GM21360 (cell line): ENCODE results near the gene CDIP1.
A peak's percentile ranks its signal among the peaks of the same experiment; 100 is the strongest.
"Not testable (repeated sequence)": the region's sequence is repeated elsewhere in the genome, so short reads cannot be mapped to it uniquely, and the experiment has no call there.

Experiments
- ATAC-seq: cut with Tn5 transposase; IDR thresholded peaks from one replicate; pipeline ENCODE4 v1.9.1; 2021; ENCODE audit warnings: mild to moderate bottlenecking, moderate library complexity; ENCODE audit not compliant: unreplicated experiment

Gene CDIP1

GRCh38 chr16:4538350-4539235 is at the start of gene CDIP1:
Gene CDIP1, minus strand, starts transcription at chr16:4538773. Its CDS starts 24,643 bp downstream, at chr16:4514130.
- peak; percentile 71 for ATAC-seq

GRCh38 chr16:4586291-4586690 is 47.7 kb upstream of the CDIP1 start:
- no peak for ATAC-seq

- no peak for ATAC-seq
These were observed 45.3 kb upstream of the CDIP1 start for GRCh38 chr16:4583906-4584305.

- ATAC-seq: no peak
These were observed 41.7 kb upstream of the CDIP1 start for GRCh38 chr16:4580250-4580649.

GRCh38 chr16:4578961-4579530 is 40.5 kb upstream of the CDIP1 start:
- no peak for ATAC-seq

GRCh38 chr16:4576008-4576407 is 37.4 kb upstream of the CDIP1 start:
- ATAC-seq: no peak

GRCh38 chr16:4574919-4575705 is 36.5 kb upstream of the CDIP1 start:
- no peak for ATAC-seq

GRCh38 chr16:4573926-4574325 is 35.4 kb upstream of the CDIP1 start:
- ATAC-seq: not testable (repeated sequence)

GRCh38 chr16:4572715-4573114 is 34.1 kb upstream of the CDIP1 start:
- ATAC-seq: no peak

- ATAC-seq: no peak
These were observed 32.2 kb upstream of the CDIP1 start for GRCh38 chr16:4570688-4571321.

- no peak for ATAC-seq
These were observed 31.5 kb upstream of the CDIP1 start for GRCh38 chr16:4570086-4570485.

GRCh38 chr16:4566144-4566543 is 27.6 kb upstream of the CDIP1 start:
- no peak for ATAC-seq

GRCh38 chr16:4564661-4565267 is 26.2 kb upstream of the CDIP1 start:
- ATAC-seq: no peak

GRCh38 chr16:4561596-4561995 is 23.0 kb upstream of the CDIP1 start:
- ATAC-seq: no peak

- no peak for ATAC-seq
These were observed 19.4 kb upstream of the CDIP1 start for GRCh38 chr16:4557973-4558372.

GRCh38 chr16:4556580-4556979 is 18.0 kb upstream of the CDIP1 start:
- no peak for ATAC-seq

- ATAC-seq: no peak
These were observed 17.5 kb upstream of the CDIP1 start, which contains the start of gene C16orf96 for GRCh38 chr16:4556112-4556511. Gene C16orf96, plus strand, starts transcription at chr16:4556340. Its CDS starts 150 bp downstream, at chr16:4556490.

- no peak for ATAC-seq
These were observed 14.0 kb upstream of the CDIP1 start for GRCh38 chr16:4552541-4552940.

- no peak for ATAC-seq
These were observed 12.0 kb upstream of the CDIP1 start for GRCh38 chr16:4550591-4550990.

- no peak for ATAC-seq
These were observed 9.6 kb upstream of the CDIP1 start for GRCh38 chr16:4548124-4548523.

GRCh38 chr16:4544473-4544872 is 5.9 kb upstream of the CDIP1 start:
- no peak for ATAC-seq
